ENCODE results near the gene ITPRIPL2.

The ITPRIPL2 gene

GRCh38 chr16:19093631-19094541 is 19.9 kb upstream of the ITPRIPL2 start:
- no peak overlapping the region for H3K4me3 ChIP-seq (ENCODE audit: low read depth, low read length)
- no peak for DNase-seq (ENCODE audit: low read depth, low spot score)
- no peak for TF ChIP-seq CTCF (IDR thresholded peaks at IDR 0.05; ENCODE audit: low read depth, low read length)
- in situ Hi-C loops (cut with HindIII; ENCODE audit: low sequenced_read_pairs), result no loop called here

GRCh38 chr16:19094542-19095365 is 19.0 kb upstream of the ITPRIPL2 start:
- H3K4me3 ChIP-seq (ENCODE audit: low read depth, low read length), result no peak overlapping the region
- DNase-seq (ENCODE audit: low read depth, low spot score), result no peak
- TF ChIP-seq CTCF (IDR thresholded peaks at IDR 0.05; ENCODE audit: low read depth, low read length), result no peak
- in situ Hi-C loops (cut with HindIII; ENCODE audit: low sequenced_read_pairs), result no loop called here

GRCh38 chr16:19095654-19096053 is 18.1 kb upstream of the ITPRIPL2 start:
- DNase-seq (ENCODE audit: low read depth, low spot score), result peak; percentile 64
- no peak for TF ChIP-seq CTCF (IDR thresholded peaks at IDR 0.05; ENCODE audit: low read depth, low read length)
- H3K4me3 ChIP-seq (ENCODE audit: low read depth, low read length), result no peak overlapping the region
- in situ Hi-C loops (cut with HindIII; ENCODE audit: low sequenced_read_pairs), result no loop called here

GRCh38 chr16:19098173-19098572 is 15.6 kb upstream of the ITPRIPL2 start:
- no peak for TF ChIP-seq CTCF (IDR thresholded peaks at IDR 0.05; ENCODE audit: low read depth, low read length)
- no peak for DNase-seq (ENCODE audit: low read depth, low spot score)
- H3K4me3 ChIP-seq (ENCODE audit: low read depth, low read length), result no peak overlapping the region
- in situ Hi-C loops (cut with HindIII; ENCODE audit: low sequenced_read_pairs), result no loop called here

GRCh38 chr16:19102187-19102872 is 11.4 kb upstream of the ITPRIPL2 start:
- TF ChIP-seq CTCF (IDR thresholded peaks at IDR 0.05; ENCODE audit: low read depth, low read length), result no peak
- DNase-seq (ENCODE audit: low read depth, low spot score), result no peak
- in situ Hi-C loops (cut with HindIII; ENCODE audit: low sequenced_read_pairs), result no loop called here
- H3K4me3 ChIP-seq (ENCODE audit: low read depth, low read length), result no peak overlapping the region

GRCh38 chr16:19104607-19105006 is 9.2 kb upstream of the ITPRIPL2 start:
- no peak for TF ChIP-seq CTCF (IDR thresholded peaks at IDR 0.05; ENCODE audit: low read depth, low read length)
- in situ Hi-C loops (cut with HindIII; ENCODE audit: low sequenced_read_pairs), result no loop called here
- DNase-seq (ENCODE audit: low read depth, low spot score), result no peak
- no peak overlapping the region for H3K4me3 ChIP-seq (ENCODE audit: low read depth, low read length)
